ENCODE results near the gene ANKRD62. TPM values are rescaled to one million over a fixed set of nuclear protein-coding genes. Genes with fewer than 3 reads are reported as not detected.

Gene ANKRD62
- total and polyA plus RNA-seq, 7 donors: not detected

GRCh38 chr18:12099160-12099559 is 5.5 kb downstream of the ANKRD62 start:
- no peaks in the 10 kb centered on the region for H3K9me3 ChIP-seq
- ATAC-seq (no peak), DNase-seq (no peak)
- H3K4me3 ChIP-seq: no peak overlapping the region
- intact Hi-C loops (cut with DNase I): no loop called here
- H3K36me3 ChIP-seq (ENCODE audit: insufficient read depth in 1 of 2, low read depth in 1 of 2): no peaks in the 10 kb centered on the region
- H3K4me1 ChIP-seq: no peaks in the 10 kb centered on the region
- H3K27me3 ChIP-seq (ENCODE audit: insufficient read depth in 3 of 3, low read length in 2 of 3): peaks cover 0 to 3% (median 0%) of the 10 kb centered on the region in 3 donors
- no peak overlapping the region for H3K27ac ChIP-seq
- no peak for TF ChIP-seq CTCF (IDR thresholded peaks at IDR 0.05)

- Histone ChIP-seq H3K27ac (no peak overlapping the region), H3K9me3 (no peaks in the 10 kb centered on the region), H3K4me3 (no peak overlapping the region), H3K4me1 (no peaks in the 10 kb centered on the region), H3K27me3 (ENCODE audit: insufficient read depth in 3 of 3, low read length in 2 of 3) (peaks cover 0 to 3% (median 0%) of the 10 kb centered on the region in 3 donors), H3K36me3 (ENCODE audit: insufficient read depth in 1 of 2, low read depth in 1 of 2) (no peaks in the 10 kb centered on the region)
- TF ChIP-seq CTCF (IDR thresholded peaks at IDR 0.05): no peak
- 95 to 96% (median 96%) methylated on average over 1 of the region's 1 CpG for WGBS, 3 donors
- ATAC-seq: no peak
- intact Hi-C loops (cut with DNase I): no loop called here
- DNase-seq: no peak
Observed at GRCh38 chr18:12101266-12101665, 7.6 kb downstream of the ANKRD62 start.

DNA sequence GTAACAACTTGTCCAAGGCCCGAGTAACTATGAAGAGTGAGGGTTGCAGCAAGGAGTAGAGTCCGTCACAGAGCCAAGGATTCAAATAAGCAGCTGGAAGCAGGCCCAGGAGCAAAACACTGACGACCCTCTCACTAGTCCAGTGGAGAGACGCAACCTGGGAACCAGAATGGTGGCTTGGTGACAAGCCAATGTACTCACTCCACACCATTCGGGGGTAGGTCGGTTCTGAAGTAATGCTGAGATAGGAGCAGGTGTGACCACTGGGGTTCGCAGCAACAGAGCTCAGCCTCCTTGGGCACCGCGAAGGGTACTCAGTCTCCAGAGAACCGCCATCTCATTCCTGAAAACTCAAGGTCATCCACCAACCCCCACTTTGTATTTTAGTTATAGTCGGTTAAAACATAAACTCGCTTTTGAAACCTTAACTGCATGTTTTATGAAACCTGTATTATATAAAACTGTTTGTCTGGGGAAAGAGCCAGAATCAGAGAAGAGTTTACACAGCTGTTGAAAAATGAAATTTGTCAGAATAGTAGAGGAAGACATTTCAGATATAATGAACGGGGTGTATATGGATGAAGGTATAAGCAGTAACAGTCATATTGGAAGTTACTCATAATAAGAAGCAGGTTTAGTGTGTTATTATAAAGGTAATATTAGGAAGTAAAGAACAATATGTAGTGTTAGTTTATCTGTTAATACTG is 8.6 kb downstream of the ANKRD62 start:
- no peak for DNase-seq
- Histone ChIP-seq H3K4me1 (no peaks in the 10 kb centered on the region), H3K9me3 (no peaks in the 10 kb centered on the region), H3K27ac (no peak overlapping the region), H3K36me3 (ENCODE audit: insufficient read depth in 1 of 2, low read depth in 1 of 2) (no peaks in the 10 kb centered on the region), H3K4me3 (no peak overlapping the region), H3K27me3 (ENCODE audit: insufficient read depth in 3 of 3, low read length in 2 of 3) (peaks cover 0 to 3% (median 0%) of the 10 kb centered on the region in 3 donors)
- TF ChIP-seq CTCF (IDR thresholded peaks at IDR 0.05): no peak
- 64 to 73% (median 70%) methylated on average over 13 of the region's 13 CpGs for WGBS, 3 donors
- no peak for ATAC-seq
- intact Hi-C loops (cut with DNase I): no loop called here

- H3K27ac ChIP-seq: no peak overlapping the region
- DNase-seq: no peak
- no peaks in the 10 kb centered on the region for H3K4me1 ChIP-seq
- intact Hi-C loops (cut with DNase I): no loop called here
- peaks cover 0 to 3% (median 0%) of the 10 kb centered on the region in 3 donors for H3K27me3 ChIP-seq (ENCODE audit: insufficient read depth in 3 of 3, low read length in 2 of 3)
- no peaks in the 10 kb centered on the region for H3K36me3 ChIP-seq (ENCODE audit: insufficient read depth in 1 of 2, low read depth in 1 of 2)
- no peak for TF ChIP-seq CTCF (IDR thresholded peaks at IDR 0.05)
- H3K4me3 ChIP-seq: no peak overlapping the region
- ATAC-seq: no peak
- no peaks in the 10 kb centered on the region for H3K9me3 ChIP-seq
- 80 to 94% (median 84%) methylated on average over 2 of the region's 2 CpGs for WGBS, 3 donors
Observed at GRCh38 chr18:12106471-12106870, 12.8 kb downstream of the ANKRD62 start.

GRCh38 chr18:12109836-12110235 is 16.2 kb downstream of the ANKRD62 start:
- no peak for TF ChIP-seq CTCF (IDR thresholded peaks at IDR 0.05)
- DNase-seq: no peak
- Histone ChIP-seq H3K27me3 (ENCODE audit: insufficient read depth in 3 of 3, low read length in 2 of 3) (no peaks in the 10 kb centered on the region), H3K9me3 (no peaks in the 10 kb centered on the region), H3K4me3 (no peak overlapping the region), H3K36me3 (ENCODE audit: insufficient read depth in 1 of 2, low read depth in 1 of 2) (no peaks in the 10 kb centered on the region), H3K27ac (no peak overlapping the region), H3K4me1 (no peaks in the 10 kb centered on the region)
- intact Hi-C loops (cut with DNase I): no loop called here
- ATAC-seq: no peak
- WGBS, 3 donors: 89 to 91% (median 89%) methylated on average over 3 of the region's 3 CpGs

Measured in psoas muscle (tissue), 8 donors.